ENCODE measurements around the gene RHOBTB1.
"Not testable (repeated sequence)": the region's sequence is repeated elsewhere in the genome, so short reads cannot be mapped to it uniquely, and the experiment has no call there.

The RHOBTB1 gene

GRCh38 chr10:60868946-60869345, 75.0 kb downstream of the RHOBTB1 start:
- no peak for DNase-seq (ENCODE audit: low read depth)

GRCh38 chr10:60865198-60865783, 78.7 kb downstream of the RHOBTB1 start:
- no peak for DNase-seq (ENCODE audit: low read depth)

- no peak for DNase-seq (ENCODE audit: low read depth)
Observed at GRCh38 chr10:60863796-60864195, 80.2 kb downstream of the RHOBTB1 start.

GRCh38 chr10:60862517-60862916, 81.5 kb downstream of the RHOBTB1 start:
- no peak for DNase-seq (ENCODE audit: low read depth)

- no peak for DNase-seq (ENCODE audit: low read depth)
Observed at GRCh38 chr10:60856405-60856804, 87.6 kb downstream of the RHOBTB1 start.

GRCh38 chr10:60853637-60854036, 90.3 kb downstream of the RHOBTB1 start:
- DNase-seq (ENCODE audit: low read depth): no peak

GRCh38 chr10:60853107-60853506, 90.9 kb downstream of the RHOBTB1 start:
- no peak for DNase-seq (ENCODE audit: low read depth)

GRCh38 chr10:60849740-60850139, 94.2 kb downstream of the RHOBTB1 start:
- no peak for DNase-seq (ENCODE audit: low read depth)

- DNase-seq (ENCODE audit: low read depth): no peak
Observed at GRCh38 chr10:60849217-60849616, 94.8 kb downstream of the RHOBTB1 start.

GRCh38 chr10:60848680-60849079, 95.3 kb downstream of the RHOBTB1 start:
- DNase-seq (ENCODE audit: low read depth): no peak

- peak; percentile 59 for DNase-seq (ENCODE audit: low read depth)
Observed at GRCh38 chr10:60848126-60848525, 95.9 kb downstream of the RHOBTB1 start.

- peak; percentile 54 for DNase-seq (ENCODE audit: low read depth)
Observed at GRCh38 chr10:60846173-60846572, 97.8 kb downstream of the RHOBTB1 start.

GRCh38 chr10:60845038-60845437, 98.9 kb downstream of the RHOBTB1 start:
- no peak for DNase-seq (ENCODE audit: low read depth)

- DNase-seq (ENCODE audit: low read depth): no peak
Observed at GRCh38 chr10:60842694-60843093, 101.3 kb downstream of the RHOBTB1 start.

- not testable (repeated sequence) for DNase-seq (ENCODE audit: low read depth)
Observed at GRCh38 chr10:60841227-60841626, 102.8 kb downstream of the RHOBTB1 start.

- DNase-seq (ENCODE audit: low read depth): no peak
Observed at GRCh38 chr10:60835049-60835448, 108.9 kb downstream of the RHOBTB1 start.

GRCh38 chr10:60834401-60834800, 109.6 kb downstream of the RHOBTB1 start:
- no peak for DNase-seq (ENCODE audit: low read depth)

GRCh38 chr10:60832136-60832535, 111.8 kb downstream of the RHOBTB1 start:
- not testable (repeated sequence) for DNase-seq (ENCODE audit: low read depth)

GRCh38 chr10:60828489-60828852, 115.5 kb downstream of the RHOBTB1 start:
- peak; percentile 54 for DNase-seq (ENCODE audit: low read depth)

- peak; percentile 86 for DNase-seq (ENCODE audit: low read depth)
Observed at GRCh38 chr10:60827791-60828488, 116.0 kb downstream of the RHOBTB1 start.

GRCh38 chr10:60825520-60825919, 118.5 kb downstream of the RHOBTB1 start:
- no peak for DNase-seq (ENCODE audit: low read depth)

GRCh38 chr10:60823324-60823723, 120.7 kb downstream of the RHOBTB1 start:
- DNase-seq (ENCODE audit: low read depth): no peak

- no peak for DNase-seq (ENCODE audit: low read depth)
Observed at GRCh38 chr10:60822809-60823208, 121.2 kb downstream of the RHOBTB1 start.

GRCh38 chr10:60821656-60822055, 122.3 kb downstream of the RHOBTB1 start:
- DNase-seq (ENCODE audit: low read depth): no peak

All from iris pigment epithelial cell (primary cell).